Jurkat, Clone E6-1 (cell line): ENCODE data around the gene URM1.

Experiments
- DNase-seq: peaks from one replicate; pipeline ENCODE4 v3.0.0-alpha.2; 2011; ENCODE audit warnings: low read depth, low spot score
- H3K4me3 ChIP-seq: 2 replicates; pipeline ENCODE4 v1.5.1; 2011; ENCODE audit warnings: mild to moderate bottlenecking, low read length, control low read depth, moderate library complexity

The URM1 gene

GRCh38 chr9:128382261-128382660 is 11.1 kb downstream of the URM1 start:
- no peak for DNase-seq
- no peak overlapping the region for H3K4me3 ChIP-seq

DNA sequence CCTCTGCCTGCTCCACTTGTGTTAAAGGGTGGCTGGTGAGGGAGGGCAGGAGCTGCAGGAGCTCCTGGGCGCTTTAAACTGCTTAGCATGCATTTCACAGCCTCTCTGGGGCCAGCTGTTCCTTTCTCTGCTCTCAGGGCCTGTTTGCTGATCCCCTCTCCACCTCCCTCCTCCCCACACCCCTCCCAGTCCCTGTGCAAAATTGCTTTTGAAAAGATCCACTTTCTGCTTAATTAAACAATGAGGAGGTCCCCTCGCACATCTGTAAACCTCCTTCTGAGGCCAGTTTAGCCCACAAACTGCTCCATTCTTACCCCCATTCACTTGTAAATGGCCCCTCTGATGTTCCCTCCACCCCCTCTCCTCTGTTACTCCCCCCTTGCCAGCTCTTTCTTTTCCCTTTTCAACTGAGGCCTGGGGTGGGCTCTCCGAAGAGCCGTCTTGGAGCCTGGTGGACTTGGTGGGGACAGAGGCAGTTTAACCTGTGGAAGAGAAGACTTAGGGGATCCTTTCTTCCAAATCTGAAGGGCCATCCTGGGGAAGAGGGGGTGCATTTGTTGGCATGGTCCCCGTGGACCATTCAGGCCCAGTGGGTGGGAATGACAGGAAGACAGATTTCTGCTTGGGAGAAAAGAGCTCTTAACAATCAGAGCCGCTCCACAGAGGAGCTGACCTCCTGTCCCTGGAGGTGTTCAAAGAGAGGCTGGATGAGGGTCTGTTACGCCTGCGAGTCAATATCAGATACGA is 12.0 kb downstream of the URM1 start:
- DNase-seq: no peak
- H3K4me3 ChIP-seq: no peak overlapping the region

DNA sequence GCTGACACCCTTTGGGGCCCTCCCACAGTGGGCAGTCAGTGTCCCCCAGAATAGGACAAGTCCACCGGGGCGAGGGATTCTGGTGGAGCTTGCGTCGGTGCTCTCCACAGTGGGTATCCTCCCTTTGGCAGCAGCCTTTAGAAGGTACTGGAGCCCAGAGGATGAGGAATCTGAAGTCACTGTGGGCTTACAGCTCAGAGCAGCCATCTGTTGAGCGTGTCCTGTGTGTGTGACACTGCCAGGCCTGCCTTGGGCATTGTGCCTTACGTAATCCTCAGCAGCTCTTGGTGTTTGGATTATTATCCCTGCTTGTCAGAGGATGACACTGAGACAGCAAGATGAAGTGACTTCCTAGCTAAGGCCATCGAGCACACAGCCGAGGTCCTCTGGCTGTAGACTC is 12.6 kb downstream of the URM1 start:
- H3K4me3 ChIP-seq: no peak overlapping the region
- no peak for DNase-seq

- H3K4me3 ChIP-seq: no peak overlapping the region
- no peak for DNase-seq
Measured at GRCh38 chr9:128384801-128385495, 13.8 kb downstream of the URM1 start.

GRCh38 chr9:128385496-128386460 is 14.6 kb downstream of the URM1 start:
- no peak overlapping the region for H3K4me3 ChIP-seq
- no peak for DNase-seq

DNA sequence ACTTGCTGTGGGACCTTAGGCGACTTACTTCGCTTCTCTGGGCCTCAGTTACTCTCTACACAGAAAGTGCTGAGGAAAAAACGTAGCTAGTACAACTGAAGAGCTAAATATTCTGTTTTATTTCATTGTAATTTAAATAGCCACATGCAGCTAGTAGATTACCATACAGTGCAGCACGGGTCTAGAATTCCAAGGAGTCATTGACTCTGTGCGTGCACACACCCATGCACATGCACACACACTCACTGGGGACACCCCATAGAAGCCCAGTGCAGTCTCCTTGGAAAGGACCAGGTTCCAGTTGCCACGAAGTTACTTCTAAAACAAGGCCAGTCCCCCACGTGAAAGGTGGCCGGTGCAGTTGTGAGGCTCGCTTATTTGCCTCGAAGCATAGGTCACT is 17.0 kb downstream of the URM1 start:
- H3K4me3 ChIP-seq: no peak overlapping the region
- DNase-seq: no peak

DNA sequence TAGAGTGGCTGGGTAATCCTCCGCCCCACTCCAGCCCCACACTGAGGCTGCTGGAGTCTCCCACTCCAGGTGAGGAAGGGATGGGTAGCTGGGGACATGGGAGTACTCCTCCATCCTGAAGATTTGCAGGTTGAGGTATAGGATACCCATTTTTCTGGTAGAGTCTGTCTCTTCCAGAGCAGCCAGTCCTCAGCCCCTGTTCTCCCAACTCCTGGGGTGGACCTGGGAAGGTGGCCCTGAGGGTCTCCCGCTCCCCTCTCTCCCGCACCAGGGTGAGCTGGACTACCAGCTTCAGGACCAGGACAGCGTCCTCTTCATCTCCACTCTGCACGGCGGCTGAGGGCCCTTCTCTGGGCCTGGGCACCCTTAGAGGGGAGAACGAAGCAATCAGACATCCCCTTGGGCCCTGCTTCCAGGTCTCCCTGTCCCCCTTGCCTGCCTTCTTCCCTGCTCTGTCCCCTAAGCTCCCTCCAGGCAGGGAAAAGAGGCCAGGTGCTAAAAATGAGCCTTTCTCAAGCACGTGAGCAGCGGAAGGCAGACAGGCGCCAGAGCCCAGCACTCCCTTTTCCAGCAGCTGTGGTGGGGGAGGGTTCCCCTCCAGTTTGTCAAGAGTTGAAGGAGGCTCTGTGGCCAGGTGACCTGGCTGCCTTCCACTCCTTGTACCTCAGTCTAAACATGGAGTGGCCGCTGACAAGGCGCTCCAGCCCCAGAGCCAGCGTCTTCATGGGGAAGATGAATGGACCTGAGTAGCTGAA is 18.4 kb downstream of the URM1 start:
- DNase-seq: no peak
- no peak overlapping the region for H3K4me3 ChIP-seq

DNA sequence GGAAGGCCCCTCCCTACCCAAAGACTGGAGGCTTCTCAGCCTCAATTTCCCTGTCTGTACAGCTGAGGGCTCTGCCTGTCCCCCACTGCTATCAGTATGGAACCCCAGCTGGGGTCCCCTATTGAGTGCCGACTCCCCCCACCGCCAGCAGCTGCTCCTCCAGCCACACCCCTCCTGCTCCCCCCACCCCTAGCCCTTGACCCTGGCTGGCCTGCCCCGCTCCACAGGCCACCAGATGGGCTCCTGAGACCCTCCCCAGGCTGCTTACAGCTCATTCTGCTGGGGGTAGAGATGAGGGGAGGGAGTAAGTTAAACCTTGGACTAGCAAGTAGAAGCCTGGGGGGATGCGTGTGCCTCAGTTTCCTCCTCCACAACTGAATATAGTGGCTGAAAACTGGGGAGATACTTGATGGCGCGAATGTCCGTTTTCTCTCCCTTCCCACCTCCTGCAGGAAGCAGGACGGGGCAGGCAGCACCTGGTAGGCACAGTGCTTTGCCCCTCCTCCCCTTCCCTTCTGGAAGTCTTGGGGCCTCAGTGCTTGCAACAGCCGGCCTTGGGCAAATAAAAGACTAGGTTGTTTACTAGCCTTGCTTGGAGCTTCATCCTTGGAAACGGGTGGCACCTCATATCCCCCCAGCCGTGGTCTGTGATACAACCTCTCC is 19.1 kb downstream of the URM1 start:
- no peak overlapping the region for H3K4me3 ChIP-seq
- no peak for DNase-seq

DNA sequence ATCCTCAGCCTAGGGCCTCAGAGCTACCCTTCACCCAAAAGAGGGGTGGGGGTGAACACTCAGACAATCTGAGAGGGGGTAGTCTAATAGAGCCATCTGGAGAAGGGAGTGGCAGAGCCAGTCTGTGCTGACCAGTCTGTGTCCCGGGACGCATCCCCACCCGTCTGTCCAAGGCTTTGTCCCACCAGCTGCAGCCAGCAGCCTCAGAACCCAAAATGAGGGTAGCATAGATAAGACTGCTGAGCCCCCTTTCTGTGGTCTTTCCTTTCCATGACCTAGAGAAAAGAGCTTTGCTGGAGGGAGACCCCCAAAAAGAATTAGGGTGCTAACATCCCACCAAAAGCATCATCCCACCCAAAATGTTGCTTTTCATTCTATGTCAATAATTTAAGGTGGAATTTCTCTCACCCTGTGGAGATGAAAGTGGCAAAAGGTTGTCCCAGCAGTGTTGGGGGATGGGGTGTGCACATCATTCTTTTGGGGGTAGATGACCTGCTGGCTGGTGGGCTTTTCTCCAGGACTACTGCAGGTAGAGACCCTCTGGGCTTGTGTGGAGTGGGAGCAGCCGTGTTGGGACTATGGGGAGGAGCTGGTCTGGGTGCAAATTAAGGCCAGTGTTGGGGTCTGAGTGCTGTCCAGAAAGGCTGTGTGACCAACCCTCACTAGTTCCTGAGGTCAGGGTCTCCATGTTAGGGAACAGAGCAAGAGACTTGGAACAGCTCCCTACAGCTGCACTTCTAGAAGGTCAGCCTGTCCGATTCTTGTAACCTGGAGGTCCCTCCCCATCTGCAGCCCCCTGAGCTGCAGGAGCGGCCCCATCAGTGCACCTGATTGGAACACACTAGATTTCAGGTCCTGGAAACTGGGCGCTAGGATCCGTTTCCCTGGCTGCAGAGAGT is 19.9 kb downstream of the URM1 start:
- H3K4me3 ChIP-seq: no peak overlapping the region
- no peak for DNase-seq

GRCh38 chr9:128391956-128392301 is 20.8 kb downstream of the URM1 start:
- no peak for DNase-seq
- no peak overlapping the region for H3K4me3 ChIP-seq

- no peak for DNase-seq
- H3K4me3 ChIP-seq: no peak overlapping the region
Measured at GRCh38 chr9:128392302-128393144, 21.3 kb downstream of the URM1 start.

- H3K4me3 ChIP-seq: no peak overlapping the region
- DNase-seq: no peak
Measured at GRCh38 chr9:128393145-128393775, 22.1 kb downstream of the URM1 start.

GRCh38 chr9:128393970-128394369 is 22.8 kb downstream of the URM1 start:
- no peak overlapping the region for H3K4me3 ChIP-seq

DNA sequence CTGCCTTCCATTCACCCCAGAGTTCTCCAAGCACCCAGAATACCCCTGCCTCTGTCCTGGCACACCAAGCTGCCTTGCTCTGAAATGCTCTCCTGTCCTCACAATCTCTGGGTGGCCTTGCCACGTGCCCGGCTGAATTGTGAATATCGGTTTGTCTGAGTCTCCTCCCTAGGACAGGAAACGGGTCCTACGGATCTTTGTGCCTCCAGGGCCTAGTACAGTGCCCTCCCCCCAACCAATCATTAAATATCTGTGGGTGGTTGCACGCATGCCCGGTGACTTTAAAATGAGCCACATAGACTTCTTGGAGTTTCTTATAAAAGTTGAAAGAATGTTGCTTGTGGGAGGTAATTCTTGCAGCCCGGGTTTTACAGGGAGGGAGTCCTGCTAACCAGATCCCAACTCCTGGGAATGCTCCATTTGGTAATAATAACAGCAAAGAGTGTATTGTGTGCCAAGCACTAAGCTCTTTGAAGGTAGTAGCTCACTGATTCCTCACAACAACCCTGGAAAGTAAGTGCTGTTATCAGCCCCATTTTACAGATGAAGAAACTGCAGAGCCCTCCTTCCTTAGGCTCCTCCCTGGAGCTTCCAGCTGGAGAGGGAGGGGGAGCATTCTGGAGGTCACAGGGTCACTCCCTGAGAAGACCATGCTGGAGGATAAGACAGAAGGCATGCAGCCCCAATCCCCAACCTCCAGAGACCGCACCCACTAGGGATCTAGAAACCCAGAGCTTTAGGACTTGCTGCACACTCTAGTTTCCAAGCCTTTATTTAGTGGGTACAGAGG is 23.4 kb downstream of the URM1 start:
- no peak for DNase-seq
- no peak overlapping the region for H3K4me3 ChIP-seq

More at GRCh38 chr9:128393970-128394369, 22.8 kb downstream of the URM1 start:
- no peak for DNase-seq

- no peak overlapping the region for H3K4me3 ChIP-seq
- DNase-seq: no peak
Measured at GRCh38 chr9:128396970-128397613, 25.9 kb downstream of the URM1 start.
